Ovary (tissue), 3 donors: ENCODE data around the gene CENPB.

Experiments
- EP300 ChIP-seq: sonication (generic); formaldehyde crosslinking; IDR thresholded peaks from one replicate; pipeline ENCODE4 v1.6.1; 2017; ENCODE audit warnings: antibody characterized with exemption
- POLR2A ChIP-seq: fragments of 450-650 bp; IDR thresholded peaks from one replicate; pipeline ENCODE4 v1.6.1; 2017; ENCODE audit warnings: antibody characterized with exemption, mild to moderate bottlenecking, moderate library complexity
- TF ChIP-seq, protein P1 (sequence below), 3 donors: fragments of 450-650 bp in 2 of 3; fragments of 200-600 bp in 1 of 3; IDR thresholded peaks; one replicate each; pipeline versions ENCODE4 v1.5.1 to v1.8.0; 2016 to 2022; ENCODE audit warnings: antibody characterized with exemption in 3 of 3, mild to moderate bottlenecking in 1 of 3
- donor health status: DM: no; HTN: no; CAD: no.

- TF ChIP-seq, protein P1, sequence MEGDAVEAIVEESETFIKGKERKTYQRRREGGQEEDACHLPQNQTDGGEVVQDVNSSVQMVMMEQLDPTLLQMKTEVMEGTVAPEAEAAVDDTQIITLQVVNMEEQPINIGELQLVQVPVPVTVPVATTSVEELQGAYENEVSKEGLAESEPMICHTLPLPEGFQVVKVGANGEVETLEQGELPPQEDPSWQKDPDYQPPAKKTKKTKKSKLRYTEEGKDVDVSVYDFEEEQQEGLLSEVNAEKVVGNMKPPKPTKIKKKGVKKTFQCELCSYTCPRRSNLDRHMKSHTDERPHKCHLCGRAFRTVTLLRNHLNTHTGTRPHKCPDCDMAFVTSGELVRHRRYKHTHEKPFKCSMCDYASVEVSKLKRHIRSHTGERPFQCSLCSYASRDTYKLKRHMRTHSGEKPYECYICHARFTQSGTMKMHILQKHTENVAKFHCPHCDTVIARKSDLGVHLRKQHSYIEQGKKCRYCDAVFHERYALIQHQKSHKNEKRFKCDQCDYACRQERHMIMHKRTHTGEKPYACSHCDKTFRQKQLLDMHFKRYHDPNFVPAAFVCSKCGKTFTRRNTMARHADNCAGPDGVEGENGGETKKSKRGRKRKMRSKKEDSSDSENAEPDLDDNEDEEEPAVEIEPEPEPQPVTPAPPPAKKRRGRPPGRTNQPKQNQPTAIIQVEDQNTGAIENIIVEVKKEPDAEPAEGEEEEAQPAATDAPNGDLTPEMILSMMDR (IDR thresholded peaks at IDR 0.05) = no peak
- TF ChIP-seq POLR2A (no peak), EP300 (no peak)
These were observed 48.2 kb downstream of the CENPB start for GRCh38 chr20:3738111-3739053.
